ENCODE results near the gene MAP3K12. TPM values are rescaled to one million over a fixed set of nuclear protein-coding genes. Genes with fewer than 3 reads are reported as not detected.

Gene MAP3K12
- total and polyA plus RNA-seq, 2 donors (not counting 1 experiment from before 2014, with no cell fraction given): 31.6 to 40.8 TPM

GRCh38 chr12:53430116-53430515 is 69.1 kb downstream of the MAP3K12 start:
- DNase-seq (ENCODE audit: low read depth in 2 of 2): no peak
- no peak overlapping the region for H3K4me3 ChIP-seq (replicated peaks in 1 of 4; ENCODE audit: control extremely low read depth in 1 of 4, insufficient read depth in 1 of 4, low read depth in 3 of 4, low read length in 4 of 4)
- no peaks in the 10 kb centered on the region for H3K27me3 ChIP-seq (ENCODE audit: control insufficient read depth, insufficient read depth, low read length)
- peaks cover 4% of the 10 kb centered on the region for H3K4me1 ChIP-seq (ENCODE audit: control insufficient read depth, extremely low read depth, insufficient read depth, low read length)
- H4K20me1 ChIP-seq (ENCODE audit: control insufficient read depth, extremely low read depth, insufficient read depth, low read length): no peaks in the 10 kb centered on the region
- H3K9me3 ChIP-seq (ENCODE audit: control insufficient read depth, insufficient read depth, low read depth, low read length): no peaks in the 10 kb centered on the region
- no peak overlapping the region for H2AFZ ChIP-seq (ENCODE audit: low read length)
- no peaks in the 10 kb centered on the region for H3K36me3 ChIP-seq (ENCODE audit: control insufficient read depth, insufficient read depth, low read length)
- H3K4me2 ChIP-seq (ENCODE audit: extremely low read depth, insufficient read depth, low read length): no peak overlapping the region
- H3K9ac ChIP-seq (ENCODE audit: insufficient read depth, low read length): no peak overlapping the region
- TF ChIP-seq EZH2 (IDR thresholded peaks at IDR 0.05; ENCODE audit: low read length, missing control alignments): no peak
- H3K79me2 ChIP-seq (ENCODE audit: control insufficient read depth, insufficient read depth, low read length): no peaks in the 10 kb centered on the region
- no peak overlapping the region for H3K27ac ChIP-seq (ENCODE audit: insufficient read depth, low read length)

Other genes with a start within 250 kb of the MAP3K12 start
- gene ESPL1, start 231.2 kb downstream of the MAP3K12 start, total RNA-seq: 0.26 and 1.8 TPM in 2 replicates
- 1.4 and 5.8 TPM in 2 replicates for gene ESPL1, start 231.2 kb downstream of the MAP3K12 start, polyA plus RNA-seq
- 735 and 788 TPM in 2 replicates for gene PFDN5, start 203.9 kb downstream of the MAP3K12 start, total RNA-seq
- 977 and 1,007 TPM in 2 replicates for gene PFDN5, start 203.9 kb downstream of the MAP3K12 start, polyA plus RNA-seq
- gene MYG1, start 199.8 kb downstream of the MAP3K12 start, total RNA-seq: 52.0 and 55.7 TPM in 2 replicates
- 40.8 and 52.2 TPM in 2 replicates for gene MYG1, start 199.8 kb downstream of the MAP3K12 start, polyA plus RNA-seq
- 29.5 and 37.8 TPM in 2 replicates for gene AAAS, start 177.8 kb downstream of the MAP3K12 start, total RNA-seq
- 34.2 and 50.4 TPM in 2 replicates for gene AAAS, start 177.8 kb downstream of the MAP3K12 start, polyA plus RNA-seq
- gene SP7, start 163.1 kb downstream of the MAP3K12 start, total RNA-seq: not detected in 2 replicates
- gene SP7, start 163.1 kb downstream of the MAP3K12 start, polyA plus RNA-seq: not detected in 2 replicates
- gene SP1, start 119.3 kb downstream of the MAP3K12 start, total RNA-seq: 31.3 and 35.3 TPM in 2 replicates
- gene SP1, start 119.3 kb downstream of the MAP3K12 start, polyA plus RNA-seq: 38.9 and 42.0 TPM in 2 replicates
- not detected in 2 replicates for gene AMHR2, start 75.6 kb downstream of the MAP3K12 start, total RNA-seq
- not detected in 2 replicates for gene AMHR2, start 75.6 kb downstream of the MAP3K12 start, polyA plus RNA-seq
- gene PRR13, start 57.7 kb downstream of the MAP3K12 start, total RNA-seq: 30.3 and 48.1 TPM in 2 replicates
- 114 and 157 TPM in 2 replicates for gene PRR13, start 57.7 kb downstream of the MAP3K12 start, polyA plus RNA-seq
- gene PCBP2, start 47.4 kb downstream of the MAP3K12 start, total RNA-seq: 251 and 271 TPM in 2 replicates
- 315 and 374 TPM in 2 replicates for gene PCBP2, start 47.4 kb downstream of the MAP3K12 start, polyA plus RNA-seq
- gene TARBP2, start 1.8 kb upstream of the MAP3K12 start, total RNA-seq: 37.8 and 39.3 TPM in 2 replicates
- 19.8 and 25.9 TPM in 2 replicates for gene TARBP2, start 1.8 kb upstream of the MAP3K12 start, polyA plus RNA-seq
- not detected in 2 replicates for gene NPFF, start 8.0 kb upstream of the MAP3K12 start, total RNA-seq
- gene NPFF, start 8.0 kb upstream of the MAP3K12 start, polyA plus RNA-seq: not detected in 2 replicates
- gene ATF7, start 126.9 kb upstream of the MAP3K12 start, total RNA-seq: 7.4 and 11.4 TPM in 2 replicates
- gene ATF7, start 126.9 kb upstream of the MAP3K12 start, polyA plus RNA-seq: 24.7 and 27.4 TPM in 2 replicates
- gene ATP5MC2, start 176.6 kb upstream of the MAP3K12 start, total RNA-seq: 148 and 169 TPM in 2 replicates
- gene ATP5MC2, start 176.6 kb upstream of the MAP3K12 start, polyA plus RNA-seq: 232 and 372 TPM in 2 replicates
- 116 and 118 TPM in 2 replicates for gene CALCOCO1, start 228.0 kb upstream of the MAP3K12 start, total RNA-seq
- 74.6 and 125 TPM in 2 replicates for gene CALCOCO1, start 228.0 kb upstream of the MAP3K12 start, polyA plus RNA-seq

All from fibroblast of lung (primary cell).